ENCODE data around the gene PSPN. TPM values are rescaled to one million over a fixed set of nuclear protein-coding genes. Genes with fewer than 3 reads are reported as not detected.
"Not testable (repeated sequence)": the region's sequence is repeated elsewhere in the genome, so short reads cannot be mapped to it uniquely, and the experiment has no call there.

The PSPN gene
- total RNA-seq, 2 experiments from 2014 or later = 2.4 to 2.7 TPM

GRCh38 chr19:6355321-6356040, 20.3 kb downstream of the PSPN start:
- H3K27ac Mint-ChIP-seq; DNase-seq; H3K4me3 Mint-ChIP-seq; ATAC-seq (ENCODE audit: low read depth); H3K9me3 Mint-ChIP-seq; POLR2A ChIA-PET; H3K4me1 Mint-ChIP-seq; H3K27me3 Mint-ChIP-seq: not testable (repeated sequence)
- peaks cover 12% of the 10 kb centered on the region for H3K36me3 Mint-ChIP-seq

- ATAC-seq (ENCODE audit: low read depth) (no peak), DNase-seq (no peak)
- Mint-ChIP-seq H3K4me1 (no peaks in the 10 kb centered on the region), H3K27me3 (no peaks in the 10 kb centered on the region), H3K36me3 (peaks cover 12% of the 10 kb centered on the region), H3K27ac (no peak overlapping the region), H3K9me3 (no peaks in the 10 kb centered on the region), H3K4me3 (no peak overlapping the region)
- POLR2A ChIA-PET = no interaction called here
Observed at GRCh38 chr19:6354098-6354674, 21.5 kb downstream of the PSPN start.

DNA sequence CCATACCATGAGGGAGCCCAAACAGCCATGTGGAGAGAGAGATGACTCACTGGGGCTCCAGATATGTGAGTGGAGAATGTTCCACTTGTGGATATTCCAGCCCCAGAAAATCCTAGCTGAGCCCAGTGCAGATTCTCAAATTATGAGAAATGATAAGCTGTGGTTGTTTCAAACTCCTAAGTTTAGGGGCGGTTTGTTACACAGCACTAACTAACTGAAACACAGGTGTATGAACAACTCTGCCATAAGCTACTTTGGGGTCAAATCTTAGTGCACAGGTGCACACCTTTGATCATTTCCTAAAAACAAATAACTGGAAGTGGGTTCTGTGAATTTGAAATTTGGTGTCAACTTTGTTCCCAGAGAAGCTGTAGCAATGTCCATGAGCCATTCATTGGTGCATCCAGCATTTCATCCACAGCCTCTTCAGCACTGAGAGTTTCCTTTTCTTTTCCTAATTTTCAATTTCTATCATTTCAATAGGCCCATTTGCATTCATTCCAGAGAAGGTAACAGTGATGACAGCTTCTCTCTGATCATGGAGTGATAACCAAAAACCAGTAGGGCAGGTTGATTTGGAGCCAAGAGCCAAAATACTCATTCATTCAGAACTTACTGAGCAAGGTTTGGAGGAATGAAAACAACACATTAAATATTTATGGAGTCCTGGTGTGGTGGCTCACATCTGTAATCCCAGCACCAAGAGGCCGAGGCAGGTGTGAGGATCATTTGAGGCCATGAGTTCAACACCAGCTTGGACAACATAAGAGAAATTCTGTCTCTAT, 23.2 kb downstream of the PSPN start:
- Mint-ChIP-seq H3K36me3 (peaks cover 11% of the 10 kb centered on the region), H3K27me3 (no peaks in the 10 kb centered on the region), H3K4me3 (no peak overlapping the region), H3K9me3 (no peaks in the 10 kb centered on the region), H3K4me1 (no peaks in the 10 kb centered on the region), H3K27ac (no peak overlapping the region)
- no peak for DNase-seq
- no peak for ATAC-seq (ENCODE audit: low read depth)
- POLR2A ChIA-PET = interaction anchor here (0.6 to 0.7 kb wide), 3 partner anchors 7 to 320 kb away, joined by 3 to 4 read pairs (median 3); partner anchors contain the start of gene CLPP

- H3K27ac Mint-ChIP-seq = no peak overlapping the region
- DNase-seq (no peak), ATAC-seq (ENCODE audit: low read depth) (no peak)
- no peaks in the 10 kb centered on the region for H3K9me3 Mint-ChIP-seq
- H3K27me3 Mint-ChIP-seq = no peaks in the 10 kb centered on the region
- no peak overlapping the region for H3K4me3 Mint-ChIP-seq
- peaks cover 11% of the 10 kb centered on the region for H3K36me3 Mint-ChIP-seq
- H3K4me1 Mint-ChIP-seq = no peaks in the 10 kb centered on the region
- POLR2A ChIA-PET = no interaction called here
Observed at GRCh38 chr19:6350688-6351087, 25.0 kb downstream of the PSPN start.

DNA sequence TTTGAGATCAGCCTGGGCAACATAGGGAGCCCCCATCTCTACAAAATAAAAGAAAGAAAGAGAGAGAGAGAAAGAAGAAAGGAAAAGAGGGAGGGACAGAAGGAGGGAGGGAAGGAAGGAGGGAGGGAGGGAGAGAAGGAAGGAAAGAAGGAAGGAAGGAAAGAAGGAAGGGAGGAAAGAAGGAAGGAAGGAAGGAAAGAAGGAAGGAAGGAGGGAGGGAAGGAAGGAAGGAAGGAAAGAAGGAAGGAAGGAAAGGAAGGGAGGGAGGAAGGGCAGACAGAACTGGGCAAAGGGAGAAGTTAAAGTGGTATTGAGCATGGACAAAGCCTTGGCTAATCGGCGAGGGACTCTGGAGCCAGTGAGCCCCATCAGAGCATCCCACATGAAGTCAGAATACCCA, 26.5 kb downstream of the PSPN start:
- DNase-seq; H3K4me1 Mint-ChIP-seq; H3K4me3 Mint-ChIP-seq; H3K27me3 Mint-ChIP-seq; H3K27ac Mint-ChIP-seq; ATAC-seq (ENCODE audit: low read depth); H3K9me3 Mint-ChIP-seq; POLR2A ChIA-PET: not testable (repeated sequence)
- H3K36me3 Mint-ChIP-seq = peaks cover 11% of the 10 kb centered on the region

- ATAC-seq (ENCODE audit: low read depth) (no peak), DNase-seq (no peak)
- Mint-ChIP-seq H3K27ac (no peak overlapping the region), H3K36me3 (peaks cover 16% of the 10 kb centered on the region), H3K4me1 (peaks cover 6% of the 10 kb centered on the region), H3K27me3 (no peaks in the 10 kb centered on the region), H3K4me3 (no peak overlapping the region), H3K9me3 (peaks cover 4% of the 10 kb centered on the region)
- POLR2A ChIA-PET = no interaction called here
Observed at GRCh38 chr19:6343462-6343861, 32.3 kb downstream of the PSPN start.

DNA sequence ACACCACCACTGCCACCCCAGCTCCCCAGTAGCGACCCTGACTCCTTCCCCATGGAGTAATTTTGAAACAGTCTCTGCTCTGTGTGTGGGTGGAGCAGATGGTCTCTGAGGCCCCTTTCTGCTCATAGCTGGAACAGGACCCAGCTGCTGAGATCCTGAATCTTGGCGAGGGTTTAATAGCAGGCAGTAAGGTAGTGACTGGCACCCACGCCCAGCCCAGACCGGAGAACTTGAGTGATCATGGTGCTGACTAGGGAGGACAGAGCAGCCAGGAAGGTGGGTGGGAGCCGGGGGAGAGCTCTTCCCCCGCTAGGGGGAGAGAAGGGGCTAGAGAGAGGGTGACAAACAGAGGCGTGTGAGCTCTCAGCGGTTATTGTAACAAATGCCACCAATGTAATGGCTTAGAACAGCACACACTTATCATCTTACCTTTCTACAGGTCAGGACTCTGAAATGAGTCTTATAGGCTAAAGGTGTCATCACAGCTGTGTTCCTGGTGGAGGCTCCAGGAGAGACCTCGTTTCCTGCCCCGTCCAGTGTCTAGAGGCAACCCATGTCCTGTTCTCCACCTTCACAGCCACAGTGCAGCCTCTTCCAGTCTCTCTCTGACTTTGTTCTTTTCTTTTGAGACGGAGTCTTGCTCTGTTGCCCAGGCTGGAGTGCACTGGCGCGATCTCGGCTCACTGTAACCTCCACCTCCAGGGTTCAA, 35.1 kb downstream of the PSPN start:
- POLR2A ChIA-PET = no interaction called here
- peaks cover 6% of the 10 kb centered on the region for H3K4me1 Mint-ChIP-seq
- no peak for DNase-seq
- no peaks in the 10 kb centered on the region for H3K27me3 Mint-ChIP-seq
- H3K4me3 Mint-ChIP-seq = no peak overlapping the region
- H3K27ac Mint-ChIP-seq = no peak overlapping the region
- H3K9me3 Mint-ChIP-seq = peaks cover 4% of the 10 kb centered on the region
- no peak for ATAC-seq (ENCODE audit: low read depth)
- peaks cover 16% of the 10 kb centered on the region for H3K36me3 Mint-ChIP-seq

GRCh38 chr19:6334490-6335285, 41.0 kb downstream of the PSPN start:
- ATAC-seq (ENCODE audit: low read depth) (no peak), DNase-seq (no peak)
- Mint-ChIP-seq H3K27me3 (no peaks in the 10 kb centered on the region), H3K36me3 (peaks cover 2% of the 10 kb centered on the region), H3K9me3 (no peaks in the 10 kb centered on the region), H3K4me1 (no peaks in the 10 kb centered on the region), H3K4me3 (no peak overlapping the region), H3K27ac (no peak overlapping the region)
- POLR2A ChIA-PET = interaction anchor here (0.7 kb wide), 1 partner anchor 782 kb away, joined by 3 read pairs; no protein-coding TSS in a partner anchor

GRCh38 chr19:6333439-6333838, 42.3 kb downstream of the PSPN start, which contains the start of gene ACER1:
Gene ACER1 (minus strand): TSS chr19:6333612. CDS start chr19:6333551, 61 bp downstream.
- no peaks in the 10 kb centered on the region for H3K4me1 Mint-ChIP-seq
- no peak within 1 kb of the TSS for H3K27ac Mint-ChIP-seq
- H3K4me3 Mint-ChIP-seq = no peak within 1 kb of the TSS
- no peak for ATAC-seq (ENCODE audit: low read depth)
- POLR2A ChIA-PET = no interaction called here
- no peaks in the 10 kb centered on the region for H3K9me3 Mint-ChIP-seq
- no peaks in the 10 kb centered on the region for H3K27me3 Mint-ChIP-seq
- DNase-seq = no peak
- no peaks in the 10 kb centered on the region for H3K36me3 Mint-ChIP-seq

DNA sequence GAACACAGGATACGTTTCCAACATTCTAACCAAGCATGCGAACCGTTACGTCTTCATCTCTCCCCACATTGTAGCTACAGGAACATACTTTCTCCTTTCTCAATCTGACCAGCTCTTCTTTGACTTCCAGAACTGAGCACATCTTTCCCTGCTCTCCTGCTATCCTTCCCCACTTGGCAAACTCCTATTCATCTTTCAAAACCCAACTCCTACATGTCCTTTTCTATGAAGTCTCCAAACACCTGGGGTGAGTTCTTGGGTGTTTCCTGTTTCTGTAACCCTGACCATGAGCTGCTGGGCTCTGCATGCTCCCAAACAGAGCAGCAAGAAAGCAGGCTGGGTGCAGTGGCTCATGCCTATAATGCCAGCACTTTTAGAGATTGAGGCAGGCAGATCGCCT, 48.9 kb downstream of the PSPN start:
- POLR2A ChIA-PET = no interaction called here
- H3K9me3 Mint-ChIP-seq = peaks cover 2% of the 10 kb centered on the region
- no peak for DNase-seq
- no peak overlapping the region for H3K27ac Mint-ChIP-seq
- H3K4me1 Mint-ChIP-seq = no peaks in the 10 kb centered on the region
- H3K36me3 Mint-ChIP-seq = peaks cover 1% of the 10 kb centered on the region
- no peak for ATAC-seq (ENCODE audit: low read depth)
- H3K4me3 Mint-ChIP-seq = no peak overlapping the region
- no peaks in the 10 kb centered on the region for H3K27me3 Mint-ChIP-seq

DNA sequence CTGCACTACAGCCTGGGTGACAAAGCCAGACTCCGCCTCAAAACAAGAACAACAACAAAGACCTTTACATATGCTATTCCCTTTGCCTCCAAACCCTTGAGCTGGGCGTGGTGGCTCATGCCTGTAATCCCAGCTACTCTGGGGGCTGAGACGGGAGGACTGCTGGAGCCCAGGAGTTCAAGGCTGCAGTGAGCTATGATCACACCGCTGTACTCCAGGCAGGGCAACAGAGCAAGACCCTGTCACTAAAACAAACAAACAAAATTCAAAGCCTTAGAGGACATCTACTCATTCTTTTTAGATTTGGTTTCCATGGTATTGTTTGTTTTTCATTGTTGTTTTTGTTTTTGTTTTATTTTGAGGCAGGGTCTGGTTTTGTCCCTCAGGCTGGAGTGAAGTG, 50.1 kb downstream of the PSPN start:
- DNase-seq = no peak
- no peak overlapping the region for H3K4me3 Mint-ChIP-seq
- POLR2A ChIA-PET = interaction anchor here (0.6 to 0.7 kb wide), 2 partner anchors 31 to 855 kb away, joined by 5 read pairs; no protein-coding TSS in a partner anchor
- H3K36me3 Mint-ChIP-seq = peaks cover 1% of the 10 kb centered on the region
- no peak overlapping the region for H3K27ac Mint-ChIP-seq
- H3K9me3 Mint-ChIP-seq = peaks cover 2% of the 10 kb centered on the region
- no peaks in the 10 kb centered on the region for H3K27me3 Mint-ChIP-seq
- no peak for ATAC-seq (ENCODE audit: low read depth)
- H3K4me1 Mint-ChIP-seq = no peaks in the 10 kb centered on the region
